ENCODE results near the gene RALGAPA2.

RALGAPA2 gene

GRCh38 chr20:20411402-20411801, 301.0 kb downstream of the RALGAPA2 start:
- TF ChIP-seq CTCF (IDR thresholded peaks at IDR 0.05; ENCODE audit: low read depth, low read length), result no peak
- DNase-seq (ENCODE audit: extremely low read depth, low read depth), result no peak

DNA sequence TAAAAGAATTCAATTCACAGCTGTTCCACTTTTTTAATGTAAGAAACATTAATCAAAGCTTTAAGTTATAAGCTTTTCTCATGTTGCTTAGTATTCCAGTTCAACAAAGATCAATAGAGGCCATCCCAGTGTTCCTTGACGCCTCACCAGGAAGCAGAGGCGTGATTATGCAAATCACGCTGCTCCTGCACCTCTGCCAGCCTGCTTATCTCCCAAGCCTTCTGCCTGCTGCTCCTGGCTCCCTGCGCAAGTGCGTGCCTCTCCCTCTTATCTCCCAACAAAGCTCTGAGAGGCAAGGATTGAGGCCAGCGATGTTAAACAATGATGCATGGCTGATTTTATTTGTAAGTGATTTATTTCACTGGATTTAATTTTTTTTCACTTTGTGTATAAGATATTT, 301.8 kb downstream of the RALGAPA2 start:
- TF ChIP-seq CTCF (IDR thresholded peaks at IDR 0.05; ENCODE audit: low read depth, low read length), result no peak
- no peak for DNase-seq (ENCODE audit: extremely low read depth, low read depth)

DNA sequence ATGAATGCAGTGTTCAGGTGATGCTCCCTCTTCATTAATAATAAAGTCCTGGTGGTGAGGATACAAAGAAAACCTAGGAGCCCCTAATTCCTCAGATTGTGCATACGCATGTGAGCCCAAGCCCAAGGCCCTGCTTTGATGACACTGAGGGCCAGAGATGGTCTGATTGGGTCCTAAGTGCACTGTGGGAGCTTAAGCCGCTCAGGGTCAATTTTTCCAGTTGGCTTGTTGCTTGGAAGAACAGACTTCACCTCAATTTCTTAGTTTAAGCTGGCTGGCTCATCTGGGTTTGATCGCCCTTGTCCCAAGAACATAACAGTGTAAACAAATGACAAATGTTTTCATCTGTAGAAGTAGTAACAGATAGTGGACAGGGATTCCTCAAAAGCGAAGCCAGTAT, 303.1 kb downstream of the RALGAPA2 start:
- no peak for DNase-seq (ENCODE audit: extremely low read depth, low read depth)
- no peak for TF ChIP-seq CTCF (IDR thresholded peaks at IDR 0.05; ENCODE audit: low read depth, low read length)

DNA sequence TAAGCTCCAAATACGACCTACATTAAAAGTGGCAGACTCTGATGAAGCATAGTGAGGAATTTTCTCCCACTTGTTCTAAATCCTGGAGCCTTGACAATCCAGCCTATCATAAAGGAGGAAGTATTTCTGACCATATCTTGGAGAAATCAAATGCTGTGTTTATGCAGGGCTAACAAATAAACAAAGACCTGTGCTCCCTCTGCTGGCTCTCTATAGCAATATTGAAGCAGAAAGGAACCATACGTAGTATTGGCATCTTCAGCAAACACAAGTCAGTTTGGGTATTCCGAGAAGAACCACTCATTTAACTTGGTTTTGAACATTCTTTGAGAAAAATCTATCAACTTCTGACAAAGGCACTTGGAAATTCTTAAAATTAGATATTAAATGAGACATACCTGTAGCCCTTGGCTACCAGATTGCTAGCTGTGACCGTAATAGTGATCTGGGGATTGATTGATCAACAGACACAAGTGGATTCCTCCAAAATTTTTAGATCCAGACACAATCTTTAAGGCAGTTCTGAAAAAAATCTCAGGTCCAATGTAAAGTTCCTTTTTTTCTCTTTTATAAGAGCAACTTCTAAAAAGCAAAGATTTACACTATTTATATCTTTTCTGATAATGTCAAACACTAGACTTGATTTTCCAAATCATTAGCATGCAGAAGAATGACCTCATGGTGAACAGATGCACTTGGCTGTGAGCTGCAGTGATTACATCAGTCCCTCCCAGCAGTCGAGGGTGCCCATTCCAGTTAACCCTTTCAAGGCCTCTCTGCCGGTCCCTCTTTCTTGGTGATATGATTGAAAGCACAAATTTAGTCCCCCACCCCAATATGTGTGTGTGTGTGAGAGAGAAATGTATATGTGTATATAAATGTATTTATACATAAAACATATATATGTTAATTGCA, 304.3 kb downstream of the RALGAPA2 start:
- TF ChIP-seq CTCF (IDR thresholded peaks at IDR 0.05; ENCODE audit: low read depth, low read length), result peak; percentile 23
- DNase-seq (ENCODE audit: extremely low read depth, low read depth), result no peak

- DNase-seq (ENCODE audit: extremely low read depth, low read depth), result no peak
- no peak for TF ChIP-seq CTCF (IDR thresholded peaks at IDR 0.05; ENCODE audit: low read depth, low read length)
These were observed 306.1 kb downstream of the RALGAPA2 start for GRCh38 chr20:20406306-20406705.

DNA sequence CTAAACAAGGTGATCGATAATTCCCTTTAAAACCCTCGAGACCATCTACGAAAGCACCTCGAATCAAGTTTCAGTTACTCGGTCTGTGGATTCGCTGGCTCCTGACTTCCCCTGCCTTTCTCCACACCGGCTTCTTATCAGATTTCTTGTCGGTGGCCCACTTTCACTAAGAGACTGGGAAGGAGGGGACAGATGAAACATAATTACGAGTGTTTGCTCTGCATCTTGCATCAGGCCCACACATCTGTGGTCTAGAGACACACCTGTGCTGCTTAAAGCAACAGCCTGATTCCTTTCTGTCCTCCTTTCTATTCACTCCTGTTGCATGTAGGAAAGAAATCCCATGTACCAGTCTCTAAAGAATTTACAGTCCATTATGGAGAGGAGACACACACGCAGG, 306.8 kb downstream of the RALGAPA2 start:
- no peak for DNase-seq (ENCODE audit: extremely low read depth, low read depth)
- no peak for TF ChIP-seq CTCF (IDR thresholded peaks at IDR 0.05; ENCODE audit: low read depth, low read length)

GRCh38 chr20:20404633-20405032, 307.8 kb downstream of the RALGAPA2 start:
- TF ChIP-seq CTCF (IDR thresholded peaks at IDR 0.05; ENCODE audit: low read depth, low read length), result no peak
- no peak for DNase-seq (ENCODE audit: extremely low read depth, low read depth)
